ENCODE data around the gene CUX1.
"Not testable (repeated sequence)": the region's sequence is repeated elsewhere in the genome, so short reads cannot be mapped to it uniquely, and the experiment has no call there.

The CUX1 gene

GRCh38 chr7:102129636-102130370 is 312.4 kb downstream of the CUX1 start:
- DNase-seq (ENCODE audit: low read depth in 2 of 2, low spot score in 1 of 2): no peak

- no peak for DNase-seq (ENCODE audit: low read depth in 2 of 2, low spot score in 1 of 2)
Measured at GRCh38 chr7:102132209-102132752, 314.9 kb downstream of the CUX1 start.

DNA sequence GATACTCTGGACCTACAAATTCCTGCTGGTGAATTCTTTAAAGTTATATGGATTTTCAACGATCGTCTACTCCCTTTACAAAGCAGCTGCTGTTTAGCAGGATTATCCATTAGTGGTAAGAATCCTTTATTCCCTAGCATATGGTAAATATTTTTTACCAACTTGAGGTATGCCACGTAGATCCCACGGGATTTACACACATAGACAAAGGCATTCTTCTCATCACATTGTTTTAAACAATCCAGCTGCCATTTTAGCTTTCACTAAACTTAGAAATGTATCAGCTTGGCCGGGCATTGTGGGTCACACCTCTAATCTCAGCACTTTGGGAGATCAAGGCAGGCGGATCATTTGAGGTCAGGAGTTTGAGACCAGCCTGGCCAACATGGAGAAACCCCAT is 321.2 kb downstream of the CUX1 start:
- DNase-seq (ENCODE audit: low read depth in 2 of 2, low spot score in 1 of 2): no peak

- DNase-seq (ENCODE audit: low read depth in 2 of 2, low spot score in 1 of 2): no peak
Measured at GRCh38 chr7:102140952-102141370, 323.5 kb downstream of the CUX1 start.

GRCh38 chr7:102142433-102142832 is 325.0 kb downstream of the CUX1 start:
- not testable (repeated sequence) for DNase-seq (ENCODE audit: low read depth in 2 of 2, low spot score in 1 of 2)

DNA sequence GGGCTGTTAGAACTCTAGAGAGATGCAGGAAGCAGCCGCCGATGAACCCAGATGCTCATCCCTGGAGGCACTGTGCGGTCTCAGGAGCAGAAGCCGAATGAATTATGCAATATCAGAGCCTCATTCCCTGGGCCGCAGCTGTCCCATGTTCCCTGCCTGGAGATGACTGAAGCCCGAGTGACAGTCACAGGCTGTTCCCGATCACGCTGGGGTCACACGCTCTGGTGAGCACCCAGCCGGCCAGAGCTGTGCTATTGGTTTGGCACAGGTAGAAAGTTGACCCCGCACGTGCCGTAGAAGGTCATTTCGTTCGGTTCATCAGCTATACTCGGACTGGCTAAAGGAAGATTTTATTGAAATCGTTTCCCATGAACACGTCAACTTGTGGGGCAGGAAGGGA is 328.7 kb downstream of the CUX1 start:
- DNase-seq (ENCODE audit: low read depth in 2 of 2, low spot score in 1 of 2): no peak

- no peak for DNase-seq (ENCODE audit: low read depth in 2 of 2, low spot score in 1 of 2)
Measured at GRCh38 chr7:102147008-102147407, 329.6 kb downstream of the CUX1 start.

DNA sequence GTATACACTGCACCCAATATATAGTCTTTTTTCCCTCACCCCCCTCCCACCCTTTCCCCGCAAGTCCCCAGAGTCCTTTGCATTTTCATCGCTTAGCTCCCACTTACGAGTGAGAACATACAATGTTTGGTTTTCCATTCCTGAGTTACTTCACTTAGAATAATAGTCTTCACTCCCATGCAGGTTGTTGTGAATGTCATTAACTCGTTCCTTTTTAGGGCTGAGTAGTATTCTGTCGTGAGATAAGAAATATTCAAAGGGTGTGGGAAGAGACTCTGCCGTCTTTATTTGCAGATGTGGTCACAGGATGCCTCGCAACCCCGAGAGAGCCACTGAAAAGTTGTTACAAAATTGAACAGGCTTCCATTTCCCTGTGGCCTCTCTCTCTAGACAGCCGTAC is 331.4 kb downstream of the CUX1 start:
- no peak for DNase-seq (ENCODE audit: low read depth in 2 of 2, low spot score in 1 of 2)

DNA sequence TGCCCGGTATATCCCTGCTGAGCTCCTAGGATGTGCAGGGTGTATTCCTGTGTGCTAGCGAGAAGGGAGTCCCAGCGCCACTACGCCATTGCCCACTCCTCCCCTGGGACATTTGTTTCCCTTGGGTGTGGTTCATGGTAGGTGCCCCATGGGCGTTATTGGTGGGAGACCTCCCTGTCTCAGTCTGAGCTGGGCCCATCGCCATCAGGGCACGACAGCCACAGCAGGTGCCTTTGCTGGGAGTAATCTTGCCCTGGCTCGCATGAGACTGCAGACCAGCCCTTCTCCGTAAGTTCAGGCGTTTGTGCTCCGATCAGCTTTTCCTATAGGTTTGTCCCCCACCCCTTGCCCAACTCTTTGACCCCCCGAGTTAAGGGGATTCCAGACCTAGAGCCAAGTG is 332.0 kb downstream of the CUX1 start:
- DNase-seq (ENCODE audit: low read depth in 2 of 2, low spot score in 1 of 2): no peak

DNA sequence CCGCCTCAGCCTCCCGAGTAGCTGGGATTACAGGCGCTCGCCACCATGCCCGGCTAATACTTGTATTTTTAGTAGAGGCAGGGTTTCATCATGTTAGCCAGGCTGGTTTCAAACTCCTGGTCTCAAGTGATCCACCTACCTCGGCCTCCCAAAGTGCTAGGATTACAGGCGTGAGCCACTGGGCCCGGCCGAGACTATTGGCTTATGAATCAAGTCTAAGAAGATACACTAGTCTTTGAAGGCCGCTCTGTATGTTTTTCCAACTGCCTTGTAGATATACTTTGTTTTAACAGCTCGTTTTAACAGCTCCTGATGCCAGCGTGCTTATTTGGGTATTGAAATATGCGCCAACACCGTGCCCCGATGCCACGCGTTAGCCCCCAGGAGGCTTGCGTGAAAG is 332.8 kb downstream of the CUX1 start:
- no peak for DNase-seq (ENCODE audit: low read depth in 2 of 2, low spot score in 1 of 2)

GRCh38 chr7:102152672-102153598 is 335.5 kb downstream of the CUX1 start:
- no peak for DNase-seq (ENCODE audit: low read depth in 2 of 2, low spot score in 1 of 2)

DNA sequence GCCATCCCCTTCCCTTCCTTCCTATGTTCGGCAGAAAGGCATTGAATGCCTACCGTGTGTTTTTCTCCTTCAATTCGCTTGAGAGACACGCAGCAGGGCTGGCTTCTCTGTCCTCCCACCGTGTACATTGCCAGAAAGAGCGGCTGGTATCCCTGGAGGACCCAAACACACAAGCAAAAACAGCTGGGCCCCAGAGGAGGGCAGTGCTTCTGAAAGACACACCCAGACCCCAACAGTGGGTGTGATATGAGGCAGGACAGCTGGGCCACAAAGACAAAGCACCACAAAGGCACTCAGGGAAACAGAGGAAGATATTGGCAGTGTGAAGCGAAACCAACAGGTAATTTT is 336.1 kb downstream of the CUX1 start:
- DNase-seq (ENCODE audit: low read depth in 2 of 2, low spot score in 1 of 2): no peak

- no peak for DNase-seq (ENCODE audit: low read depth in 2 of 2, low spot score in 1 of 2)
Measured at GRCh38 chr7:102154425-102154824, 337.0 kb downstream of the CUX1 start.

DNA sequence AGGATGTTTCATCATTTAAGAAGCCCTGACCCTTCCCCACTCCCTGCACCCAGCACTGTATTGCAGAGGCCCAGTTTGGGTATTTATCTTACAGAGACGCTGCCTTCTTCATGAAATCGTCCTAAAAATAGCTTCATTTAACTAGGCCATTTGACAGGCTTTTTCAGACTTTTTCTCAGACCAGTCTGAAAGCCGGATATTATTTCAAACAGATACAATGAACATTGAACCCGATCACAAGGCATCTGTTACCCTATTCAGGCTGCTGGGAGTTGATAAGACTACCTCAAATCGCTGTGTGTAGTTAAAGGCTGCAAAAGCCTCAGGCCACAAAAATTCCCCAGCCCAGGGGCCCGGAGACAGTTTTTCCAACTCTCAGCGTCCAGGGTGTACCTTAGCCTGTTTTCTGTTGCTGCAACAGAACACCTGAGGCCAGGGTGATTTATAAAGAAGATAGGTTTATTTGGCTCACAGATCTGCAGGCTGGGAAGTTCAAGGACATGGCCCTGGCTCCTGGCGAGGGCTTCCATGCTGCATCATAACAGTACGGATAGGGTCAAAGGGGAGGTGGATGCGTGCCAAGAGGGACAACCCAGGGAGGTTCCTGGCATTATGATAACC is 338.5 kb downstream of the CUX1 start:
- DNase-seq (ENCODE audit: low read depth in 2 of 2, low spot score in 1 of 2): no peak

- DNase-seq (ENCODE audit: low read depth in 2 of 2, low spot score in 1 of 2): no peak
Measured at GRCh38 chr7:102156867-102157266, 339.4 kb downstream of the CUX1 start.

- no peak for DNase-seq (ENCODE audit: low read depth in 2 of 2, low spot score in 1 of 2)
Measured at GRCh38 chr7:102165136-102165535, 347.7 kb downstream of the CUX1 start.

- DNase-seq (ENCODE audit: low read depth in 2 of 2, low spot score in 1 of 2): no peak
Measured at GRCh38 chr7:102167254-102167653, 349.8 kb downstream of the CUX1 start.

DNA sequence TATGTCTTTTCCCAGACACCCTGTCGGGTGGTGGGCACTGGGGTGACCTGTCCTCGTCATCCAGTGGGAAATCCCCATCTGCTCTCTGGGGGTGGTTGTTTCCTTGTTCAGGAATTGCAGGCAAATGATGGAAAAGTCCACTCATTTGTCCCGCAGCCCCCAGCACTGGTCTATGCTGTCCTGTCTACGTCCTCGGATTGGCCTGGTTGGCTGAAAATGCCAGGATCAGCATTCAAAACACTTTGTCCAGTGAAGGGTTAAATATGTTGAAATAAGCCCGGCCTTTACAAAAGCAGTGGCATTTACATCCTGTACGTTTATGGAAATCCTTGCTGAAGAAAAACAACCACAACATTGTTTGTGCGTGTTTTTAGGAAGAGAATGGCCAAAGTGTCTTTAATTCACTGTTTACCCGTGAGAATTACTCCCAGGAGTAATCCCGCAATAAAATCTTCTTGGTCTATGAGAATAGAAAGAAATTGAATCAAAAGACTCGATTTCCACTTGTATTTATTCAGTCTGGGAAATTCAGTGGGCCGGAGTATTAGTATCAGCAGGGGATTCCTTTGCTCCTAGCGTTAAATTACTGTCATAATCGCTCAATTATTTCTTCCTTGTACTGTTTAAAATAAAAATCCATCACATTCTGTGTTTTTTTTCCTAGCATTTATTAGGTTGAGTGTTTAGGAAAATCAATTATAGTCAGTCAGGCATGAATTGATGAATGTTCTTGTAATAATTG is 352.4 kb downstream of the CUX1 start:
- no peak for DNase-seq (ENCODE audit: low read depth in 2 of 2, low spot score in 1 of 2)

DNA sequence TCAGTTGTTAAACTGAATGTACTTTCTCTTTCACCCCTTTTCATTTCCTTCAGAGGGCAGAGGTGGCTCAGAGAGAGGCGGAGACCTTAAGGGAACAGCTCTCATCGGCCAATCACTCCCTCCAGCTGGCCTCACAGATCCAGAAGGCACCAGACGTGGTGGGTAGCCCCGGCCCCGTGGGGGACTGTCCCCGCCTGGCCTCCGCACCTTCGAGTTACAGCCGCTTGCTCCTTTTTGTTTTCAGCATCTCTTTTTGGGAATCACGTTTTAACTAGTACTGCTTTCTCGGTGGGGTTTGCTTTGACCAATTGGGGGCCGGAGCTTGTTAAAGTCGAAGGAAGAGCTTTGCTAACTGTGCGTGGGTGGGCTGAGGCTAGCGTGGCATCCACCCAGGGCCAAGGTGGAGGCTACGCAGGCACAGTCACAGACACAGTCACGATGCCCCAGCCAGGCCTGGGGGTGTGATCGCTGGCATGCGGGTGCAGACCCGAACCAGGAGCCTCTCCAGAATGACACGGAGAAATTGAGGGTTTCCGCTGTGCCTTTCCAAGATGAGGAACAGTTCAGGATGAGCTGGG is 353.1 kb downstream of the CUX1 start:
- DNase-seq (ENCODE audit: low read depth in 2 of 2, low spot score in 1 of 2): no peak

DNA sequence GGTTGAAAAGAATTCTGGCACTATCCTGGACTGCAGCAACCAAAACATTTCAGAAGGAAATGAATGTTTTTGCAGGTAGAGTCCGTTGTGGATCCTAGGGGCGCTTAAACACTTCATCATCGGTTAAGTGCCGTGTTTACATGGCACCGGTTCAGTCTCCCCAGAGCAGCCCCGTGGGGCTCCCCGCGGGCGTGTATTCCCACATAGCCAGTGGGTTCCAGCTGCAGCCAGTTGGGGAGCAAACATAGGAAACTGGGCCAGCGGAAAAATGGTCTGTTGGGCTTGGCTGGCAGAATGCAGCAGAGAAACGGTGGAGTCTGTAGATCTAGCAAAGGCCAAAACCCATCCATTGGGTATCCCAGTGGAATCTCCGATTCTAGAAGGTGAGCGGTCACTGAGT is 356.2 kb downstream of the CUX1 start:
- DNase-seq (ENCODE audit: low read depth in 2 of 2, low spot score in 1 of 2): no peak

Data from stimulated activated CD8-positive, alpha-beta memory T cell treated with anti-CD3 and anti-CD28 coated beads, Interleukin-4, amount 100 ng/mL, for 1 hour (primary cell).